ENCODE results near the gene CLK4.

Gene CLK4

GRCh38 chr5:178587763-178588611 lies 38.9 kb downstream of the CLK4 start:
- DNase-seq (ENCODE audit: low spot score), result no peak

GRCh38 chr5:178586396-178586795 lies 40.5 kb downstream of the CLK4 start:
- DNase-seq (ENCODE audit: low spot score), result no peak

- peak; percentile 62 for DNase-seq (ENCODE audit: low spot score)
Observed at GRCh38 chr5:178585421-178585820, 41.4 kb downstream of the CLK4 start.

- DNase-seq (ENCODE audit: low spot score), result no peak
Observed at GRCh38 chr5:178583279-178583678, 43.6 kb downstream of the CLK4 start.

GRCh38 chr5:178582291-178582690 lies 44.6 kb downstream of the CLK4 start:
- no peak for DNase-seq (ENCODE audit: low spot score)

- no peak for DNase-seq (ENCODE audit: low spot score)
Observed at GRCh38 chr5:178581621-178582020, 45.2 kb downstream of the CLK4 start.

- no peak for DNase-seq (ENCODE audit: low spot score)
Observed at GRCh38 chr5:178580271-178580955, 46.4 kb downstream of the CLK4 start.

- no peak for DNase-seq (ENCODE audit: low spot score)
Observed at GRCh38 chr5:178577944-178578343, 48.9 kb downstream of the CLK4 start.

- DNase-seq (ENCODE audit: low spot score), result no peak
Observed at GRCh38 chr5:178577376-178577839, 49.4 kb downstream of the CLK4 start.

GRCh38 chr5:178576591-178577351 lies 50.1 kb downstream of the CLK4 start:
- no peak for DNase-seq (ENCODE audit: low spot score)

GRCh38 chr5:178573216-178573615 lies 53.6 kb downstream of the CLK4 start:
- DNase-seq (ENCODE audit: low spot score), result no peak

GRCh38 chr5:178572617-178573016 lies 54.2 kb downstream of the CLK4 start:
- DNase-seq (ENCODE audit: low spot score), result no peak

GRCh38 chr5:178569485-178569884 lies 57.4 kb downstream of the CLK4 start:
- DNase-seq (ENCODE audit: low spot score), result no peak

- no peak for DNase-seq (ENCODE audit: low spot score)
Observed at GRCh38 chr5:178564811-178565550, 61.9 kb downstream of the CLK4 start.

- no peak for DNase-seq (ENCODE audit: low spot score)
Observed at GRCh38 chr5:178564397-178564796, 62.5 kb downstream of the CLK4 start.

- no peak for DNase-seq (ENCODE audit: low spot score)
Observed at GRCh38 chr5:178563621-178564020, 63.2 kb downstream of the CLK4 start.

GRCh38 chr5:178561746-178562264 lies 65.0 kb downstream of the CLK4 start:
- no peak for DNase-seq (ENCODE audit: low spot score)

GRCh38 chr5:178560911-178561310 lies 65.9 kb downstream of the CLK4 start:
- no peak for DNase-seq (ENCODE audit: low spot score)

- no peak for DNase-seq (ENCODE audit: low spot score)
Observed at GRCh38 chr5:178557416-178557815, 69.4 kb downstream of the CLK4 start.

- DNase-seq (ENCODE audit: low spot score), result no peak
Observed at GRCh38 chr5:178555771-178556211, 71.1 kb downstream of the CLK4 start.

GRCh38 chr5:178555005-178555404 lies 71.8 kb downstream of the CLK4 start:
- no peak for DNase-seq (ENCODE audit: low spot score)

- DNase-seq (ENCODE audit: low spot score), result no peak
Observed at GRCh38 chr5:178554311-178554710, 72.5 kb downstream of the CLK4 start.
